ENCODE results near the gene APOD. TPM values are rescaled to one million over a fixed set of nuclear protein-coding genes. Genes with fewer than 3 reads are reported as not detected.

APOD gene
- total RNA-seq, 1 experiment from 2014 or later: 0.48 TPM

GRCh38 chr3:195573611-195574496, 9.9 kb downstream of the APOD start:
- intact Hi-C loops (cut with micrococcal nuclease; ENCODE audit: unreplicated experiment): no loop called here
- no peaks in the 10 kb centered on the region; the same call in 1 of the 2 replicates for H3F3A ChIP-seq (ENCODE audit: insufficient read depth, low read depth)
- no peaks in the 10 kb centered on the region for H4K20me1 ChIP-seq (ENCODE audit: insufficient read depth)
- H3K9me3 ChIP-seq (ENCODE audit: insufficient read depth, low read depth): no peaks in the 10 kb centered on the region
- H3K4me1 ChIP-seq (replicated peaks; ENCODE audit: insufficient read depth): 0 out of 2 replicates have a peak, but pooled peaks cover 3% of the 10 kb centered on the region
- no peak overlapping the region for H3K4me2 ChIP-seq
- no peak overlapping the region for H3K27ac ChIP-seq
- TF ChIP-seq CTCF (conservative IDR thresholded peaks at IDR 0.05) (no peak), EZH2 (IDR thresholded peaks at IDR 0.05; ENCODE audit: low read depth) (no peak)
- POLR2A ChIA-PET (ENCODE audit: unreplicated experiment): interaction anchor here (0.6 kb wide), 1 partner anchor 30 kb away, joined by 3 read pairs; the partner anchor contains the start of gene PPP1R2
- BruUV-seq (replicated peaks): no TSS peak
- no peak overlapping the region for H2AFZ ChIP-seq
- H3K4me3 ChIP-seq: no peak overlapping the region
- no peaks in the 10 kb centered on the region for H3K79me2 ChIP-seq (ENCODE audit: low read depth)
- DNase-seq: peak in 1 of 2 experiments; percentile 28
- no peaks in the 10 kb centered on the region for H3K36me3 ChIP-seq (ENCODE audit: low read depth)
- H3K27me3 ChIP-seq (ENCODE audit: insufficient read depth, low read depth): no peaks in the 10 kb centered on the region
- CTCF ChIA-PET: no interaction called here
- H3K9me2 ChIP-seq (ENCODE audit: insufficient read depth): no peaks in the 10 kb centered on the region

- no peaks in the 10 kb centered on the region for H3K79me2 ChIP-seq (ENCODE audit: low read depth)
- TF ChIP-seq CTCF (conservative IDR thresholded peaks at IDR 0.05): no peak
- H3K4me3 ChIP-seq: no peak overlapping the region
- DNase-seq: no peak
- no peaks in the 10 kb centered on the region for H3K9me3 ChIP-seq (ENCODE audit: insufficient read depth, low read depth)
- CTCF ChIA-PET: interaction anchor here (0.6 kb wide), 1 partner anchor 62 kb away, joined by 7 read pairs; no protein-coding TSS in a partner anchor
- H4K20me1 ChIP-seq (ENCODE audit: insufficient read depth): no peaks in the 10 kb centered on the region
- no peaks in the 10 kb centered on the region; the same call in 1 of the 2 replicates for H3F3A ChIP-seq (ENCODE audit: insufficient read depth, low read depth)
- no peaks in the 10 kb centered on the region for H3K27me3 ChIP-seq (ENCODE audit: insufficient read depth, low read depth)
- H2AFZ ChIP-seq: no peak overlapping the region
- no peak overlapping the region for H3K27ac ChIP-seq
- BruUV-seq (replicated peaks): no TSS peak
- peaks cover 13% of the 10 kb centered on the region for H3K4me1 ChIP-seq (replicated peaks; ENCODE audit: insufficient read depth)
- POLR2A ChIA-PET (ENCODE audit: unreplicated experiment): no interaction called here
- no peak overlapping the region for H3K4me2 ChIP-seq
- H3K36me3 ChIP-seq (ENCODE audit: low read depth): no peaks in the 10 kb centered on the region
- intact Hi-C loops (cut with micrococcal nuclease; ENCODE audit: unreplicated experiment): no loop called here
- no peaks in the 10 kb centered on the region for H3K9me2 ChIP-seq (ENCODE audit: insufficient read depth)
Observed at GRCh38 chr3:195571361-195571760, 12.4 kb downstream of the APOD start.

GRCh38 chr3:195570912-195571311, 12.8 kb downstream of the APOD start:
- Histone ChIP-seq H3F3A (ENCODE audit: insufficient read depth, low read depth) (no peaks in the 10 kb centered on the region; the same call in 1 of the 2 replicates), H2AFZ (no peak overlapping the region), H3K4me1 (replicated peaks; ENCODE audit: insufficient read depth) (peaks cover 17% of the 10 kb centered on the region), H3K79me2 (ENCODE audit: low read depth) (no peaks in the 10 kb centered on the region), H3K27me3 (ENCODE audit: insufficient read depth, low read depth) (no peaks in the 10 kb centered on the region), H4K20me1 (ENCODE audit: insufficient read depth) (no peaks in the 10 kb centered on the region), H3K4me2 (no peak overlapping the region), H3K4me3 (no peak overlapping the region), H3K36me3 (ENCODE audit: low read depth) (no peaks in the 10 kb centered on the region), H3K27ac (no peak overlapping the region), H3K9me2 (ENCODE audit: insufficient read depth) (no peaks in the 10 kb centered on the region), H3K9me3 (ENCODE audit: insufficient read depth, low read depth) (no peaks in the 10 kb centered on the region)
- BruUV-seq (replicated peaks): no TSS peak
- DNase-seq: peak in 1 of 2 experiments; percentile 17
- TF ChIP-seq CTCF (conservative IDR thresholded peaks at IDR 0.05) (no peak), EZH2 (IDR thresholded peaks at IDR 0.05; ENCODE audit: low read depth) (no peak)
- POLR2A ChIA-PET (ENCODE audit: unreplicated experiment): interaction anchor here (0.6 kb wide), 1 partner anchor 330 kb away, joined by 3 read pairs; no protein-coding TSS in a partner anchor
- CTCF ChIA-PET: no interaction called here
- intact Hi-C loops (cut with micrococcal nuclease; ENCODE audit: unreplicated experiment): no loop called here

Measured in PC-9 (cell line).